CD8-positive, alpha-beta memory T cell (primary cell): ENCODE measurements around the gene ASPN. TPM values are rescaled to one million over a fixed set of nuclear protein-coding genes. Genes with fewer than 3 reads are reported as not detected.
A peak's percentile ranks its signal among the peaks of the same experiment; 100 is the strongest.
"Not testable (repeated sequence)": the region's sequence is repeated elsewhere in the genome, so short reads cannot be mapped to it uniquely, and the experiment has no call there.

Experiments
- CTCF ChIA-PET: fragments of 350-600 bp; sonication (Branson Sonifier 250); formaldehyde crosslinking; loops from one replicate; lab custom pipeline; 2021; ENCODE audit warnings: antibody characterized with exemption; lab: Charles Lee
- POLR2A ChIA-PET: fragments of 350-600 bp; sonication (Branson Sonifier 250); formaldehyde crosslinking; loops from one replicate; lab custom pipeline; 2021; ENCODE audit warnings: antibody characterized with exemption; lab: Charles Lee
- DNase-seq, 5 donors: peaks; one replicate each; pipeline versions ENCODE4 v3.0.0 to v3.0.0-alpha.2; 2020 to 2022; ENCODE audit warnings: mixed read lengths in 1 of 5
- H3K27ac ChIP-seq: one replicate; pipeline ENCODE4 v1.7.0; 2013; ENCODE audit warnings: low read depth, mild to moderate bottlenecking, low read length, moderate library complexity
- H3K27me3 ChIP-seq: 2 replicates; pipeline ENCODE4 v1.7.0; 2013; ENCODE audit warnings: low read length, mild to moderate bottlenecking; ENCODE audit not compliant: insufficient read depth, poor library complexity, severe bottlenecking
- H3K36me3 ChIP-seq: 2 replicates; pipeline ENCODE4 v1.7.0; 2013; ENCODE audit warnings: mild to moderate bottlenecking, low read length, moderate library complexity; ENCODE audit not compliant: insufficient read depth
- H3K4me1 ChIP-seq: 2 replicates; pipeline ENCODE4 v1.7.0; 2013; ENCODE audit warnings: mild to moderate bottlenecking, low read length, moderate library complexity; ENCODE audit not compliant: insufficient read depth
- H3K4me3 ChIP-seq: 2 replicates; pipeline ENCODE4 v1.7.0; 2013; ENCODE audit warnings: mild to moderate bottlenecking, low read length
- H3K9me3 ChIP-seq: 2 replicates; pipeline ENCODE4 v1.7.0; 2013; ENCODE audit warnings: mild to moderate bottlenecking, low read length
- H3K27ac Mint-ChIP-seq, 8 donors: one replicate each; pipeline ENCODE4 v1.8.0; 2020 to 2021; ENCODE audit warnings: mixed read lengths in 8 of 8, mild to moderate bottlenecking in 6 of 8, inconsistent platforms in 3 of 8, moderate library complexity in 3 of 8
- H3K27me3 Mint-ChIP-seq, 2 donors: one replicate each; pipeline ENCODE4 v1.8.0; 2020 to 2021; ENCODE audit warnings: mixed read lengths in 2 of 2, mild to moderate bottlenecking in 1 of 2, moderate library complexity in 1 of 2
- H3K36me3 Mint-ChIP-seq, 3 donors: one replicate each; pipeline ENCODE4 v1.8.0; 2020 to 2021; ENCODE audit warnings: mixed read lengths in 3 of 3, inconsistent platforms in 1 of 3, mild to moderate bottlenecking in 1 of 3
- H3K4me1 Mint-ChIP-seq, 3 donors: one replicate each; pipeline ENCODE4 v1.8.0; 2020 to 2021; ENCODE audit warnings: mixed read lengths in 3 of 3, inconsistent platforms in 1 of 3, mild to moderate bottlenecking in 1 of 3
- H3K4me3 Mint-ChIP-seq, 7 donors: one replicate each; pipeline ENCODE4 v1.8.0; 2020 to 2021; ENCODE audit warnings: mixed read lengths in 7 of 7, mild to moderate bottlenecking in 6 of 7, moderate library complexity in 4 of 7, inconsistent platforms in 2 of 7
- H3K9me3 Mint-ChIP-seq, 5 donors: one replicate each; pipeline ENCODE4 v1.8.0; 2020 to 2022; ENCODE audit warnings: mixed read lengths in 5 of 5, mild to moderate bottlenecking in 3 of 5, moderate library complexity in 2 of 5, inconsistent platforms in 1 of 5
- polyA plus RNA-seq: library from polyadenylated mRNA; unstranded; fragments of 300-500 nt; fragmentation: Illumina TruSeq; gene quantifications from one replicate; pipeline ENCODE4 v1.2.3, GENCODE V29; 2021
- total RNA-seq, 2 experiments: library from RNA; stranded (reverse); gene quantifications; one replicate each; pipeline ENCODE4 v1.2.3, GENCODE V29; 2021

The ASPN gene
- total and polyA plus RNA-seq, 3 experiments from 2014 or later, result not detected

DNA sequence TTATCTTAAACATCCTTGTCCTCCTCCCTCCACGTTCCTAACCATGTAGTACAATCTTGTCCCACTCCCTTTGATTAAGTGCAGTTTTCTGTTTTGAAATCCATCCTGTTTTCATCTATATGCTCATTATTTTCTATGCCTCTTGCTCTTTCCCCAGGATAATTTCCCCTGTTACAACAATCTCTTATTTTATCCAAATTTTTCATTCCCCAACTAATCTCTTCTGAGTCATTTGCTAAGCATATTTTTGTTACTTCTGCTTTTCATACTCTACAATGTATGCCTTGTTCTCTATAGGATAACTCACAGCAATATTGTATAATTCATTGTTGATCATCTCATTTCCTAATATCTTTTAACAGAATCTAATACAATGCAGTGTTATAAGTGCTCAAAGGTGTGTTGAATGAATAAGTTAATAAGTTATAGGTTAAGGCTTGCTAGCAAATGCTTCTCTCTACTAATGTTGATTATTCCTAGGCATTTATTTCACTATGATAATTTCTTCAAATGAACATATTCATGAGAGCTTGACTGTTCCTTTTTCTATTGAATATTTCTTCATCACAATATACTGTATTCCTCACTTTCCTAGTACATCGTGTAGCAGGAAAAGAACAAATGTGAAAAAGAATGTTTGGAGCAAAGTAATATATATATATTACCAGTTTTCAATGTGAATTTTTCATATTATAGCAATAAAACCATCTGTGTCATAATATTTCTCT, 59.5 kb downstream of the ASPN start:
- H3K27ac ChIP-seq, result no peak overlapping the region
- H3K9me3 Mint-ChIP-seq, result no peaks in the 10 kb centered on the region
- H3K4me1 ChIP-seq, result no peaks in the 10 kb centered on the region
- no peak for DNase-seq
- peaks cover 0 to 4% (median 2%) of the 10 kb centered on the region in 3 donors for H3K36me3 Mint-ChIP-seq
- H3K27me3 Mint-ChIP-seq, result peaks cover 0 to 2% of the 10 kb centered on the region in 2 donors
- peak overlapping the region in 1 of 8 donors; percentile 14 for H3K27ac Mint-ChIP-seq
- no peaks in the 10 kb centered on the region for H3K9me3 ChIP-seq
- POLR2A ChIA-PET, result no interaction called here
- no peak overlapping the region for H3K4me3 ChIP-seq
- H3K4me3 Mint-ChIP-seq, result no peak overlapping the region
- no peaks in the 10 kb centered on the region for H3K27me3 ChIP-seq
- H3K36me3 ChIP-seq, result no peaks in the 10 kb centered on the region
- H3K4me1 Mint-ChIP-seq, result no peaks in the 10 kb centered on the region
- CTCF ChIA-PET, result no interaction called here

DNA sequence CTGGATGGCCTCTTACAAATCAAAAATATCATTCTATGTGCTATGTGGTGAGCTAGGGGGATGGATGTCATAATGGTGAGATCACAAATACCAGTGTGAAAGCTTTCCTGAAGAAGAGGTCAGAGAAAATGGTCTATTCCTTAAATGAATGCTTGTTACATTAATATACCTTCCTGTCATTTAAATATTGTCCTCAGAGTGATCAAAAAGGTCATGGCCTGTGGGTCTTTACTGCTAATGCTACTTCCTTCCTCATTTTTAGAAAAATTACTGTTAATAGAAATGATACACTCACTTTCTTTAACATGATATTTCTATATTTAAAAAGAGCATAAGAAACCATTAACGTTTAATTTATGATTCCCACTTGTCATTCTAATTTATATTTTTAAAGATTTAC, 67.7 kb downstream of the ASPN start:
- H3K36me3 Mint-ChIP-seq, result peaks cover 0 to 4% (median 0%) of the 10 kb centered on the region in 3 donors
- ChIA-PET POLR2A (no interaction called here), CTCF (no interaction called here)
- Histone ChIP-seq H3K4me1 (no peaks in the 10 kb centered on the region), H3K9me3 (no peaks in the 10 kb centered on the region), H3K27ac (no peak overlapping the region), H3K4me3 (no peak overlapping the region), H3K36me3 (no peaks in the 10 kb centered on the region), H3K27me3 (no peaks in the 10 kb centered on the region)
- H3K4me1 Mint-ChIP-seq, result no peaks in the 10 kb centered on the region
- no peak overlapping the region for H3K27ac Mint-ChIP-seq
- no peak for DNase-seq
- no peaks in the 10 kb centered on the region for H3K27me3 Mint-ChIP-seq
- no peaks in the 10 kb centered on the region for H3K9me3 Mint-ChIP-seq
- no peak overlapping the region for H3K4me3 Mint-ChIP-seq

DNA sequence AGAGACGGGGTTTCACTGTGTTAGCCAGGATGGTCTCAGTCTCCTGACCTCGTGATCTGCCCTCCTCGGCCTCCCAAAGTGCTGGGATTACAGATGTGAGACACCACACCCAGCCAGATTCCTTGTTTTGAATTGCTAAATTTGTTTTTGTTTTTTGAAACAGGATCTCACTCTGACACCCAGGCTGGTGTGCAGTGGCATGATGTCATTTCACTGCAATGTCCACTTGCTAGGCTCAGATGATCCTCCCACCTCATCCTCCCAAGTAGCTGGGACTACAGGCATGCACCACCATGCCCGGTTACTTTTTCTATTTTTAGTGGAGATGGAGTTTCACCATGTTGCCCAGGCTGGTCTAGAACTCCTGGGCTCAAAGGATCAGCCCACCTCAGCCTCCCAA, 71.1 kb downstream of the ASPN start:
- H3K27me3 ChIP-seq, DNase-seq, H3K27me3 Mint-ChIP-seq, CTCF ChIA-PET, H3K36me3 Mint-ChIP-seq, H3K4me3 Mint-ChIP-seq, POLR2A ChIA-PET, H3K9me3 Mint-ChIP-seq, H3K36me3 ChIP-seq, H3K9me3 ChIP-seq, H3K27ac ChIP-seq, H3K4me3 ChIP-seq: not testable (repeated sequence)
- H3K4me1 ChIP-seq, result peaks cover 11% of the 10 kb centered on the region
- peaks cover 11 to 13% (median 12%) of the 10 kb centered on the region in 3 donors for H3K4me1 Mint-ChIP-seq
- H3K27ac Mint-ChIP-seq, result peak overlapping the region in 1 of 8 donors; percentile 85

DNA sequence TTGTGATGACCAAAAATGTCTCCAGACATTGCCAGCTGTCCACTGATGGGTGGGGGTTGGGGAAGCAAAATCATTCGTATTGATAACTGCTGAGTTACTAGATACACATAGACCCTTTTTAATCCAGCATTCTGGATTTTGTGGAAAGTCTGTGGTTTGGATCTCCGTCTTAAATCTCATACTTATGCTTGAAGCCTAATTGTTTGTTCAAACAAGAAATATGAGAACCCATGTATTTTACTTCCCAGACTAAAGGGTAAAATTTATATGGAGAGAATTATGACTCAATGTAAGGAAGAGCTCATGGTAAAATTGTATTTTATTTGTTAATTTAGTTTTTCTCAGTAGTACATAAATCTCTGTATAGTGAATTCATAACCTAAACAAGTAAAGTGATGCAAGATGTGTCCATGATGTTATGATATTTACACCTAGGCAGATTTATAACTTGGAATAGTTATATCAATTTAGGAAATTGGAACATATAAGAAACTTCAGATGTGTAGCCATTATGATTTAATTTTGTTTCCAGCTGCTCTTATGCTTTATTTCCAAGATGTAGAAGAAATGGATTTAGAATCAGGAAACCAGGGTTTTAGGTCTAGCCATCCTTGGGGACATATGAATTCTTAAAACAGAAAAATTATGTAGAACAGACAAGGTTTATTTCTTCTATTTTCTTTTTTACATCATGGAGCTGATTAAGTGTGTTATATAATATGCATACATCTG, 73.4 kb downstream of the ASPN start:
- ChIA-PET POLR2A (no interaction called here), CTCF (no interaction called here)
- Mint-ChIP-seq H3K9me3 (no peaks in the 10 kb centered on the region), H3K27me3 (no peaks in the 10 kb centered on the region), H3K4me3 (no peak overlapping the region), H3K4me1 (peaks cover 19 to 29% (median 26%) of the 10 kb centered on the region in 3 donors), H3K27ac (peak overlapping the region in 1 of 8 donors; percentile 7), H3K36me3 (peaks cover 0 to 1% (median 0%) of the 10 kb centered on the region in 3 donors)
- DNase-seq, result no peak
- Histone ChIP-seq H3K36me3 (no peaks in the 10 kb centered on the region), H3K27me3 (no peaks in the 10 kb centered on the region), H3K27ac (no peak overlapping the region), H3K4me1 (peaks cover 22% of the 10 kb centered on the region), H3K9me3 (no peaks in the 10 kb centered on the region), H3K4me3 (no peak overlapping the region)

DNA sequence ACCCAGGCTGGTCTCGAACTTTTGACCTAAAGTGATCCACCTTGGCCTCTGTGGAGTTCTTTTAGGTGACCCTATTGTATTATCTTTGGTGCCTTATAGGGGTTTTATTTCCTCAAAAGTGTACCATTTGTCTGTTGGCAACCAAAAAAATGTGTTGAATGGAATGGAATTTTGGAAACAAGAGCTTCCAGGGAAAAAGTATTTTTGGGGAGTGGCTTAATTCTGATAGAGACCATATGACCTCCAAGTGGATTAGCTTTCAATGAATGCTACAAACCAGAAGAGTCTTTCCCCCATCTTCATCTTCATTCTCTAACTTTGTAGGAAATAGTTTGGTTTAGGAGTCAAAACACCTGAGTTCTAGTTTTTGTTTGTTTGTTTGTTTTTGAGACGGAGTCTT, 74.5 kb downstream of the ASPN start:
- Mint-ChIP-seq H3K27me3 (no peaks in the 10 kb centered on the region), H3K27ac (no peak overlapping the region), H3K9me3 (no peaks in the 10 kb centered on the region), H3K36me3 (peaks cover 0 to 1% (median 0%) of the 10 kb centered on the region in 3 donors), H3K4me3 (no peak overlapping the region), H3K4me1 (peaks cover 19 to 34% (median 26%) of the 10 kb centered on the region in 3 donors)
- Histone ChIP-seq H3K9me3 (no peaks in the 10 kb centered on the region), H3K27me3 (no peaks in the 10 kb centered on the region), H3K36me3 (no peaks in the 10 kb centered on the region), H3K4me3 (no peak overlapping the region), H3K27ac (no peak overlapping the region), H3K4me1 (peaks cover 22% of the 10 kb centered on the region)
- DNase-seq, result no peak
- CTCF ChIA-PET, result no interaction called here
- POLR2A ChIA-PET, result no interaction called here

DNA sequence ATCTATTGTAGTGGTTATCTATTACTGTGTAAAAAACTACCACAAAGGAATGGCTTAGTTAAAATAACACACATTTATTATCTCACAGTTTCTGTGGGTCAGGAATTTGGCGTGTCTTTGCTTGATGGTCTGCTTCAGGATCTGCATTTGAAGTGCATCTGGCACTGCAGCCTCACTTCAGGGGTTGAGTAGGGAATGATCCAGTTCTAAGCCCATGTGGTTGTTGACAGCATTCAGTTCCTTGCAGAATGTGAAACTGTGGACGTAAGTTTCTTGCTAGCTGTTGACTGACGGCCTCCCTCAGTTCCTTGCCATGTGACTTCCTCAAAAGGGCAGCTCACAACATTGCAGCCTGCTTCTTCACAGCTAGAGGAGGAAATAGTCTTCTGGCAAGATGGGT, 75.8 kb downstream of the ASPN start:
- Histone ChIP-seq H3K4me3 (peak overlapping the region; percentile 33), H3K36me3 (no peaks in the 10 kb centered on the region), H3K27ac (no peak overlapping the region), H3K27me3 (no peaks in the 10 kb centered on the region), H3K4me1 (peaks cover 22% of the 10 kb centered on the region), H3K9me3 (no peaks in the 10 kb centered on the region)
- POLR2A ChIA-PET, result no interaction called here
- CTCF ChIA-PET, result no interaction called here
- Mint-ChIP-seq H3K36me3 (peaks cover 0 to 1% (median 0%) of the 10 kb centered on the region in 3 donors), H3K4me1 (peaks cover 19 to 36% (median 26%) of the 10 kb centered on the region in 3 donors), H3K4me3 (peak overlapping the region in 6 of 7 donors; percentile 59 to 80 (median 68)), H3K27me3 (no peaks in the 10 kb centered on the region), H3K9me3 (no peaks in the 10 kb centered on the region), H3K27ac (peak overlapping the region in 5 of 8 donors; percentile 69 to 92 (median 81))
- peak in 4 of 5 donors; percentile 6 to 48 (median 31) for DNase-seq

Other genes starting within 250 kb of the ASPN start
- gene IARS1, start 188.8 kb downstream of the ASPN start, total RNA-seq, result 100 to 1,000 TPM; 227 to 230 TPM
- gene IARS1, start 188.8 kb downstream of the ASPN start, polyA plus RNA-seq, result 60.3 TPM
- gene NOL8, start 157.2 kb downstream of the ASPN start, total RNA-seq, result 10 to 100 TPM; 64.0 to 69.6 TPM
- gene NOL8, start 157.2 kb downstream of the ASPN start, polyA plus RNA-seq, result 37.0 TPM
- 10 to 100 TPM; 19.5 to 20.9 TPM for gene CENPP, start 156.6 kb downstream of the ASPN start, total RNA-seq
- gene CENPP, start 156.6 kb downstream of the ASPN start, polyA plus RNA-seq, result 2.5 TPM
- not detected for gene OGN, start 77.9 kb downstream of the ASPN start, total RNA-seq
- gene OGN, start 77.9 kb downstream of the ASPN start, polyA plus RNA-seq, result 0.18 TPM
- not detected for gene OMD, start 58.0 kb downstream of the ASPN start, total RNA-seq
- not detected for gene OMD, start 58.0 kb downstream of the ASPN start, polyA plus RNA-seq
- not detected for gene ECM2, start 53.5 kb upstream of the ASPN start, total RNA-seq
- not detected for gene ECM2, start 53.5 kb upstream of the ASPN start, polyA plus RNA-seq
- 10 to 100 TPM; 13.5 to 13.7 TPM for gene IPPK, start 187.6 kb upstream of the ASPN start, total RNA-seq
- gene IPPK, start 187.6 kb upstream of the ASPN start, polyA plus RNA-seq, result 9.2 TPM